NB4 (cell line): Measurements from ENCODE around the gene FBXO47.

ENCODE experiments used
- POLR2A ChIP-seq: IDR thresholded peaks from 2 replicates; pipeline ENCODE4 v1.6.1; 2011; ENCODE audit warnings: mild to moderate bottlenecking; ENCODE audit not compliant: insufficient read length; ENCODE audit errors: extremely low read depth
- TF ChIP-seq, protein P1 (sequence below): IDR thresholded peaks from one replicate; pipeline ENCODE4 v1.5.1; 2012; ENCODE audit warnings: low read depth, low read length

DNA sequence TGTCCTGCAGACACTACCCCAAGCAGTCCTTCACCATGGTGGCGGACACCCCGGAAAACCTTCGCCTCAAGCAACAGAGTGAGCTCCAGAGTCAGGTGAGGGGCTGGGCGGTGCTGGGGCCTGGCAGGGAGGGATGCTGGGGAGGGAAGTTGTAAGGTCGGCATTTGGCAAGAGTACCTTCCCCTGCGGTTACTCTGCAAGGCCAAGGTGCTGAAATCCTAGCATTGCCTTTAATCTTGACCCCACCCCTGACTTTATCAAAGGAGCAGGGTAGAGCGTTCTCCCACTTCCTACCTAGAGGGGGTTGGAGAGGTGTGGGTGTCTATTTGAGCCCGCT lies 76.8 kb downstream of the FBXO47 start:
- TF ChIP-seq, protein P1, sequence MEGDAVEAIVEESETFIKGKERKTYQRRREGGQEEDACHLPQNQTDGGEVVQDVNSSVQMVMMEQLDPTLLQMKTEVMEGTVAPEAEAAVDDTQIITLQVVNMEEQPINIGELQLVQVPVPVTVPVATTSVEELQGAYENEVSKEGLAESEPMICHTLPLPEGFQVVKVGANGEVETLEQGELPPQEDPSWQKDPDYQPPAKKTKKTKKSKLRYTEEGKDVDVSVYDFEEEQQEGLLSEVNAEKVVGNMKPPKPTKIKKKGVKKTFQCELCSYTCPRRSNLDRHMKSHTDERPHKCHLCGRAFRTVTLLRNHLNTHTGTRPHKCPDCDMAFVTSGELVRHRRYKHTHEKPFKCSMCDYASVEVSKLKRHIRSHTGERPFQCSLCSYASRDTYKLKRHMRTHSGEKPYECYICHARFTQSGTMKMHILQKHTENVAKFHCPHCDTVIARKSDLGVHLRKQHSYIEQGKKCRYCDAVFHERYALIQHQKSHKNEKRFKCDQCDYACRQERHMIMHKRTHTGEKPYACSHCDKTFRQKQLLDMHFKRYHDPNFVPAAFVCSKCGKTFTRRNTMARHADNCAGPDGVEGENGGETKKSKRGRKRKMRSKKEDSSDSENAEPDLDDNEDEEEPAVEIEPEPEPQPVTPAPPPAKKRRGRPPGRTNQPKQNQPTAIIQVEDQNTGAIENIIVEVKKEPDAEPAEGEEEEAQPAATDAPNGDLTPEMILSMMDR: no peak
- TF ChIP-seq POLR2A: no peak
